GM23338 (cell line): ENCODE data around the gene PIK3R3. TPM values are rescaled to one million over a fixed set of nuclear protein-coding genes. Genes with fewer than 3 reads are reported as not detected.

Source experiments
- ATAC-seq: fragments of 200-7000 bp; cut with Tn5 transposase; 3 replicates; pipeline ENCODE4 v1.9.1; 2020
- DNase-seq: peaks from one replicate; pipeline ENCODE4 v3.0.0-alpha.2; 2015; ENCODE audit warnings: low spot score
- H2AFZ ChIP-seq: fragments of 200-600 bp; sonication (generic); 2 replicates; pipeline ENCODE4 v1.8.0; 2016; ENCODE audit warnings: antibody characterized with exemption, mild to moderate bottlenecking, moderate library complexity
- H3F3A ChIP-seq: fragments of 200-600 bp; sonication (generic); replicated peaks from 2 replicates; pipeline ENCODE4 v1.8.0; 2017; ENCODE audit warnings: antibody characterized with exemption, mixed run types, low read depth
- H3K27ac ChIP-seq: fragments of 200-600 bp; sonication (generic); 2 replicates; pipeline ENCODE4 v1.6.1; 2016; ENCODE audit warnings: low read depth
- H3K27me3 ChIP-seq: fragments of 200-600 bp; sonication (generic); 2 replicates; pipeline ENCODE4 v1.8.0; 2016; ENCODE audit warnings: mild to moderate bottlenecking, mixed run types, moderate library complexity; ENCODE audit not compliant: insufficient read depth
- H3K36me3 ChIP-seq: fragments of 200-600 bp; sonication (generic); 2 replicates; pipeline ENCODE4 v1.8.0; 2016; ENCODE audit warnings: mild to moderate bottlenecking; ENCODE audit not compliant: insufficient read depth
- H3K4me1 ChIP-seq: fragments of 200-600 bp; sonication (generic); 2 replicates; pipeline ENCODE4 v1.8.0; 2016; ENCODE audit warnings: mild to moderate bottlenecking, moderate library complexity; ENCODE audit not compliant: insufficient read depth
- H3K4me2 ChIP-seq: fragments of 200-600 bp; sonication (generic); 2 replicates; pipeline ENCODE4 v1.7.1; 2017; ENCODE audit warnings: mixed run types
- H3K4me3 ChIP-seq: fragments of 200-600 bp; sonication (generic); 2 replicates; pipeline ENCODE4 v1.6.1; 2016; ENCODE audit warnings: mixed run types
- H3K79me2 ChIP-seq: fragments of 200-600 bp; sonication (generic); replicated peaks from 2 replicates; pipeline ENCODE4 v1.8.0; 2017; ENCODE audit warnings: mild to moderate bottlenecking; ENCODE audit not compliant: insufficient read depth
- H3K9me2 ChIP-seq: fragments of 200-600 bp; sonication (generic); 2 replicates; pipeline ENCODE4 v1.8.0; 2017; ENCODE audit not compliant: insufficient read depth
- H4K20me1 ChIP-seq: fragments of 200-600 bp; sonication (generic); replicated peaks from 2 replicates; pipeline ENCODE4 v1.8.0; 2017; ENCODE audit warnings: mild to moderate bottlenecking; ENCODE audit not compliant: insufficient read depth
- H3K27ac Mint-ChIP-seq: 2 replicates; pipeline ENCODE4 v1.8.0; 2020; ENCODE audit warnings: inconsistent platforms, mild to moderate bottlenecking, moderate library complexity, mixed read lengths
- H3K27me3 Mint-ChIP-seq: 3 replicates; pipeline ENCODE4 v1.8.0; 2022; ENCODE audit warnings: low read depth, mild to moderate bottlenecking, moderate library complexity, mixed read lengths, inconsistent platforms; ENCODE audit not compliant: insufficient read depth, poor library complexity
- H3K36me3 Mint-ChIP-seq: 3 replicates; pipeline ENCODE4 v1.8.0; 2021; ENCODE audit warnings: low read depth, mild to moderate bottlenecking, inconsistent platforms, moderate library complexity, mixed read lengths
- H3K4me1 Mint-ChIP-seq: 3 replicates; pipeline ENCODE4 v1.8.0; 2020; ENCODE audit warnings: mild to moderate bottlenecking, inconsistent platforms, mixed read lengths
- H3K4me3 Mint-ChIP-seq: 3 replicates; pipeline ENCODE4 v1.8.0; 2021; ENCODE audit warnings: moderate library complexity, mild to moderate bottlenecking, inconsistent platforms, mixed read lengths
- H3K9me3 Mint-ChIP-seq: 3 replicates; pipeline ENCODE4 v1.8.0; 2020; ENCODE audit warnings: moderate library complexity, mild to moderate bottlenecking, inconsistent platforms, mixed read lengths
- CREB1 ChIP-seq: fragments of 250-450 bp; sonication (Bioruptor Pico); IDR thresholded peaks from 2 replicates; pipeline ENCODE4 v1.5.0; 2020; ENCODE audit warnings: low read depth, mild to moderate bottlenecking, moderate library complexity
- ETS1 ChIP-seq: IDR thresholded peaks from 2 replicates; pipeline ENCODE4 v1.6.1; 2016; ENCODE audit warnings: antibody characterized with exemption
- POLR2AphosphoS5 ChIP-seq: IDR thresholded peaks from 2 replicates; pipeline ENCODE4 v1.6.1; 2016; ENCODE audit warnings: antibody characterized with exemption, low read depth
- REST ChIP-seq: IDR thresholded peaks from one replicate; pipeline ENCODE4 v1.6.1; 2018; ENCODE audit warnings: antibody characterized with exemption; ENCODE audit not compliant: unreplicated experiment
- ZNF114 ChIP-seq: fragments of 250-450 bp; sonication (Bioruptor Pico); IDR thresholded peaks from 2 replicates; pipeline ENCODE4 v1.5.0; 2020; ENCODE audit warnings: mild to moderate bottlenecking, moderate library complexity
- ZNF462 ChIP-seq: fragments of 250-450 bp; sonication (Bioruptor Pico); IDR thresholded peaks from 2 replicates; pipeline ENCODE4 v1.5.0; 2020; ENCODE audit warnings: mild to moderate bottlenecking, moderate library complexity
- polyA plus RNA-seq: library from polyadenylated mRNA; unstranded; fragments of >200 nt; fragmentation: Nextera tagmentation; extraction: Ambion mirVana; gene quantifications from 2 replicates; pipeline ENCODE4 v1.2.1, GENCODE V29; 2016
- small RNA-seq: library from RNA; depleted of rRNA; stranded (forward); fragments of <200 nt; gene quantifications from one replicate; pipeline ENCODE3, GENCODE V24; 2014; ENCODE audit warnings: low replicate concordance
- total RNA-seq: library from RNA; depleted of rRNA; stranded (reverse); fragments of >200 nt; shearing (Covaris generic); gene quantifications from 2 replicates; pipeline ENCODE4 v1.2.3, GENCODE V29; 2014; rRNA removed

The PIK3R3 gene
- total and polyA plus RNA-seq, 2 experiments from 2014 or later: 7.5 to 8.6 TPM

GRCh38 chr1:45994423-45994822 lies 138.0 kb downstream of the PIK3R3 start:
- DNase-seq: peak; percentile 46
- no peaks in the 10 kb centered on the region for H3K27me3 Mint-ChIP-seq

More at GRCh38 chr1:45994423-45994822, 138.0 kb downstream of the PIK3R3 start:
- Mint-ChIP-seq H3K4me3 (no peak overlapping the region), H3K9me3 (peaks cover 5% of the 10 kb centered on the region; the same call in 2 of the 3 replicates), H3K36me3 (peaks cover 10% of the 10 kb centered on the region; the same call in 1 of the 3 replicates), H3K4me1 (no peaks in the 10 kb centered on the region; the same call in 2 of the 3 replicates), H3K27ac (no peak overlapping the region)
- Histone ChIP-seq H3K27ac (no peak overlapping the region), H2AFZ (no peak overlapping the region), H3F3A (no peaks in the 10 kb centered on the region), H3K4me3 (no peak overlapping the region), H4K20me1 (peaks cover 2% of the 10 kb centered on the region; the same call in 1 of the 2 replicates), H3K79me2 (0 out of 2 replicates have a peak, but pooled peaks cover 20% of the 10 kb centered on the region), H3K36me3 (peaks cover 7% of the 10 kb centered on the region; the same call in 1 of the 2 replicates), H3K4me1 (no peaks in the 10 kb centered on the region), H3K27me3 (no peaks in the 10 kb centered on the region), H3K4me2 (no peak overlapping the region), H3K9me2 (no peaks in the 10 kb centered on the region)
- TF ChIP-seq ZNF114 (CRISPR knock-in tag): no peak
- no peak for TF ChIP-seq CREB1
- no peak for TF ChIP-seq ETS1
- TF ChIP-seq REST: no peak
- TF ChIP-seq POLR2AphosphoS5: no peak
- TF ChIP-seq ZNF462 (CRISPR knock-in tag): no peak
- ATAC-seq: peak; percentile 61

Small RNA genes within 50 kb of the gene (small RNA-seq; reads per million reads assigned to genes)
- gene AL358075.3 (not detected), gene AL672043.1 (not detected)

Other genes starting within 250 kb of the PIK3R3 start
- gene TSPAN1, start 42.5 kb upstream of the PIK3R3 start, total RNA-seq: not detected in 2 replicates
- not detected in 2 replicates for gene TSPAN1, start 42.5 kb upstream of the PIK3R3 start, polyA plus RNA-seq
- not detected in 2 replicates for gene P3R3URF, start 43.9 kb upstream of the PIK3R3 start, total RNA-seq
- gene P3R3URF, start 43.9 kb upstream of the PIK3R3 start, polyA plus RNA-seq: not detected in 2 replicates
- 32.1 and 33.2 TPM in 2 replicates for gene POMGNT1, start 65.8 kb upstream of the PIK3R3 start, total RNA-seq
- 23.0 and 24.3 TPM in 2 replicates for gene POMGNT1, start 65.8 kb upstream of the PIK3R3 start, polyA plus RNA-seq
- gene LURAP1, start 70.7 kb upstream of the PIK3R3 start, total RNA-seq: 3.5 and 5.0 TPM in 2 replicates
- gene LURAP1, start 70.7 kb upstream of the PIK3R3 start, polyA plus RNA-seq: 1.3 and 1.8 TPM in 2 replicates
- gene RAD54L, start 115.1 kb upstream of the PIK3R3 start, total RNA-seq: 32.5 and 48.1 TPM in 2 replicates
- 26.4 TPM in 2 replicates for gene RAD54L, start 115.1 kb upstream of the PIK3R3 start, polyA plus RNA-seq
- 52.8 and 69.4 TPM in 2 replicates for gene LRRC41, start 171.0 kb upstream of the PIK3R3 start, total RNA-seq
- 19.0 and 20.1 TPM in 2 replicates for gene LRRC41, start 171.0 kb upstream of the PIK3R3 start, polyA plus RNA-seq
- gene UQCRH, start 171.1 kb upstream of the PIK3R3 start, total RNA-seq: 579 and 750 TPM in 2 replicates
- 1,330 and 1,384 TPM in 2 replicates for gene UQCRH, start 171.1 kb upstream of the PIK3R3 start, polyA plus RNA-seq
- gene NSUN4, start 208.2 kb upstream of the PIK3R3 start, total RNA-seq: 11.6 and 18.6 TPM in 2 replicates
- 7.4 and 8.9 TPM in 2 replicates for gene NSUN4, start 208.2 kb upstream of the PIK3R3 start, polyA plus RNA-seq